NCI-H524 treated with DMSO at 0.1 percent for 48 hours (cell line): ENCODE data around the gene ABCA3.

Source experiments
- DNase-seq: peaks from one replicate; lab custom pipeline; 2025; lab: John Stamatoyannopoulos, UW

ABCA3 gene

GRCh38 chr16:2350500-2350899 is 10.0 kb upstream of the ABCA3 start:
- DNase-seq: no peak

GRCh38 chr16:2343211-2343610 is 2.7 kb upstream of the ABCA3 start:
- no peak for DNase-seq

GRCh38 chr16:2341456-2342447 is 1.2 kb upstream of the ABCA3 start:
- no peak for DNase-seq

GRCh38 chr16:2339521-2340484 is 725 bp downstream of the ABCA3 start:
- peak; percentile 58 for DNase-seq

GRCh38 chr16:2337431-2338296 is 2.9 kb downstream of the ABCA3 start:
- DNase-seq: no peak

GRCh38 chr16:2335286-2335895 is 5.1 kb downstream of the ABCA3 start:
- DNase-seq: no peak

- no peak for DNase-seq
Measured at GRCh38 chr16:2333772-2334379, 6.7 kb downstream of the ABCA3 start.

- no peak for DNase-seq
Measured at GRCh38 chr16:2333231-2333630, 7.3 kb downstream of the ABCA3 start.

- no peak for DNase-seq
Measured at GRCh38 chr16:2331931-2332267, 8.6 kb downstream of the ABCA3 start.

- DNase-seq: no peak
Measured at GRCh38 chr16:2331199-2331930, 9.2 kb downstream of the ABCA3 start.

GRCh38 chr16:2329532-2329931 is 11.0 kb downstream of the ABCA3 start:
- DNase-seq: no peak

GRCh38 chr16:2328428-2328827 is 12.1 kb downstream of the ABCA3 start:
- DNase-seq: no peak

- DNase-seq: no peak
Measured at GRCh38 chr16:2326191-2326590, 14.3 kb downstream of the ABCA3 start.

- no peak for DNase-seq
Measured at GRCh38 chr16:2325791-2326190, 14.7 kb downstream of the ABCA3 start.

GRCh38 chr16:2325181-2325580 is 15.3 kb downstream of the ABCA3 start:
- no peak for DNase-seq

- no peak for DNase-seq
Measured at GRCh38 chr16:2324296-2324859, 16.1 kb downstream of the ABCA3 start.

GRCh38 chr16:2323701-2324100 is 16.8 kb downstream of the ABCA3 start:
- DNase-seq: no peak

GRCh38 chr16:2319606-2320005 is 20.9 kb downstream of the ABCA3 start:
- no peak for DNase-seq

GRCh38 chr16:2317231-2318020 is 23.1 kb downstream of the ABCA3 start:
- no peak for DNase-seq
